HG03025 (cell line): ENCODE data around the gene KLHL29.

Source experiments
- ATAC-seq: cut with Tn5 transposase; IDR thresholded peaks from one replicate; pipeline ENCODE4 v1.9.1; 2021; ENCODE audit warnings: mild to moderate bottlenecking, moderate library complexity; ENCODE audit not compliant: unreplicated experiment, low FRiP score

Gene KLHL29

DNA sequence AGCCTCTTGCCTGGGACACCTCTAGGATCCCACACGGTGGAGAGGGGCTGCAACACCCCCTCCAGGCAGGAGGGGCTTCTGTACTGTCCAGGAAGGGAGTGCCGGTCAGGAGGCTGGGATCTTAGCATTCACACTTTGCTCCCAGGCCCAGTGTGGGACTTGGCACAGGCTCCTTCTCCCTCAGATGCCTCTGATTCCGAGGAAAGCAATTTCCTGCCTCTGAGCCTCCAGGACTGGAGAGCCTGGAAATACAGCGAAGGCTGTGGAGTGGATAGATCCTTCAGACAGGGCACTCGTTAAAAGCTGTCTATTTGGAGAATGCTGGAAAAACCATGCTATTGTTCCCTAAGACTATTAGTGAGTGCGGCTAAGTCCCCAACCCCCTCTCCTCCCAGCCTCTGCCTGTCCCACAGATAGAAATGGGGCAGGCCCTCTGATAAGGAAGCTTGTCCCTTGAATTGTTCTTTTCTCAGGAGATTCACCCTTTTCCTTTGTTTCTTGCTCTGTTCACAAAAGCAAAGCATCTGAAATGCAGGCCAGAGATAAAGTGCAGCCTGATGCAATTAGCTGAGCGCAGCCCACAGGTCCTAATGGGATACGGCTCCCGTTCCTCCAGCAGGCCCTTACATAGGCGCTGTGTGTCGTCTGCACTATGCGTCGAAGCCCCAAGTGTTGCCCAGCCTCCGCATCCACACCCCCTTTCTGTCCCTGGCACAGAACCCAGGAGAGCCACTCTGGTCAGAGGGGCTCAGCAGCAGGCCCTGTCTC lies 252.2 kb downstream of the KLHL29 start:
- no peak for ATAC-seq

DNA sequence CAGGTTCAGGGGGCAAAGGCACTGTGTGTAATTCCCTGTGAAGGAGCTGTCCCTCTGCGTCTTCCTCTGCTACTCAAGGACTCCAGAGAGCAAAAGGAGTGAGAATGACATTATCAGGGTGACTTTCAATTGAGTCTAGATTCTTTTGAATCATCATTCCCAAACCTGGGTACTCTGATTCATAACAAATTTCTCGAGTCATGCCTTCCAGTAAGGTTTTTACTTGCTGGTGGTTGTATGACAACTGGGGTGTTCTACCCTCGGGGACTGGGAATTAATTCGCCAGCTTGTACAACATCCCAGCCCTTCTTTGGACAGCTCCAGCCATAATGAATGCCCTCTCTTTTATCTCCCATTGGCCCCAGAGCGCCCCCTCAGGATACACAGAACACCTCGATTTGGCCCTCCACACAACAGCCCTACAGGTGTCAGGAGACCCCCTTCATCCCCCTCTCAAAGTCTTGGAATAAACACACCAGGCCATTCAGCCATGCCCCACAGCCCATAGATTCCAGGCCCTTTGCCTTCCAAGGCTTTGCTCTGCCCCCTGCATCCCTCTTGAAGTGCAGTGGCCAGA lies 254.5 kb downstream of the KLHL29 start:
- ATAC-seq: no peak

DNA sequence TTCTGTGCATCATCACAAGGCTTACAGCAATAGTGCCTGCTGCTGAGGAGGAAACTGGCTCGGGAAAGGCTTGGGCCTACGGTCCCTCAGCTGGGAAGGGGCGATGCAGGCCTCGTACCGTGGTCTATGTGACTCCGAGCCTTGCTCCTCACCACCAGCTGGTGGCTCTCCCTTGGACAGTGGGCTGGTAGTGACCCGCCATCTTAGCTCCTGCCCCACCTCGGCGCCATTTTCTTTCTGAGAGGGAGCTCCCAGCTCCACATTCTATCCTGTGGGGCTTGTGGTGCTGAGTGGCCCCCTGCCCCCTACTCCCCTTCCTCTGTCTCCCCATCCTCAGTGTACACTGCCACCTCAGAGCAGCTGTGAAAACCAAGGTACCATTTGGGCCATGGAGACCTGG lies 255.7 kb downstream of the KLHL29 start:
- no peak for ATAC-seq

DNA sequence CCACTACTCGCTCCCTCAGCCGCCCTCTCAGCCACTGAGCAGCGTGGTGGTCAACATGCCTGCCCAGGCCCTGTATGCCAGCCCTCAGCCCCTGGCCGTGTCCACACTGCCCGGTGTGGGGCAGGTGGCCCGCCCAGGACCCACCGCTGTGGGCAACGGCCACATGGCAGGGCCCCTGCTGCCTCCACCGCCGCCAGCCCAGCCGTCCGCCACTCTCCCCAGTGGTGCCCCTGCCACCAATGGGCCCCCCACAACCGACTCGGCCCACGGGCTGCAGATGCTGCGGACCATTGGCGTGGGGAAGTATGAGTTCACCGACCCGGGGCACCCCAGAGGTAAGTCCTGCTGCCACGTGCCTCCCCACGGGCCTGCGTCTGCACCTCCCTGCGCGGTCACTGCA lies 257.5 kb downstream of the KLHL29 start:
- no peak for ATAC-seq

DNA sequence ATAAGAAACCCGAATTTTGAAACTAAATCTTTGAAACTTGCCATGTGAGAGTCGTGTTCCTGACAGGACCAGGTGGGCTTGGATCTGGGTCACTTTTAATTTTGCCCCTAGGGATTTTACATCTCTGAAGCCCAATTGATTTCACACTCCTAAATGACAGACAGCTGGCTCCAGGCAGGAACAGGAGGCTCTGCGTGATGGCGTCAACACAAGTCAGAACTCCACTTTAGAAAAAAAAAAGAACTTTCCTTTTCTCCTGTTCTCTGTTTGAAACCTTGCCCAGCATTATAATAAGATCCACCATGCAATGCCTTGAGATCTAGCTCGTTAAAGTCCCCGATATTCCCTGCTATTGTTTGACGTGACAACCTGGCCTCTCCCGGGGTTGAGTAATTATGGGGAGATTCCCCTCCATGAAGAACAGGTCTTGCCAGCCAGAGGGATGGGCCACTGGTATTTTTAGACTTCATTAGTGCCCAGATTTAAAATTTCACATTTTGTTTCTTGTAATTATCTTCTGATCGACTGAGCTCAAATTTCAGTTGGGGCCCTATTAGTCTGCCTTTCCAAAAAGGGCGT lies 260.3 kb downstream of the KLHL29 start:
- ATAC-seq: no peak

DNA sequence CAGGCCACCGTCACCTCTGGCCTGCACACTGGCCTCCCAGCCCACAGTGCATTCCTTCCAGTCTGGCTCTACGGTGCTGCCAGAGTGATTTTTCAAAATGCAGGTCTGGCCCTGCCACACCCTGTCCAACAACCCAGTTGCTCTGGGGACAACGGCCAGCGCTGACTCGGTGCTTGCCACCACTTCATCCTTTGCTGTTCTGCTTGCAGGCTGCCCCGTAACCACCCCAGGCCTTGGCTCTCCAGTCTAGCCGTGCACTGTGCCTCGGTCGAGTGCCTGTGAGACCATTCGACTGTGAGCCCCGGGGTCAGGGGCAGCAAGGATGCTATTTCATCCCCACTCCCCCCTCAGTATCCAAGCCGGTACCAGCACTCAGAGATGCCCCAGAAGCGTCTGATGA lies 262.6 kb downstream of the KLHL29 start:
- no peak for ATAC-seq

DNA sequence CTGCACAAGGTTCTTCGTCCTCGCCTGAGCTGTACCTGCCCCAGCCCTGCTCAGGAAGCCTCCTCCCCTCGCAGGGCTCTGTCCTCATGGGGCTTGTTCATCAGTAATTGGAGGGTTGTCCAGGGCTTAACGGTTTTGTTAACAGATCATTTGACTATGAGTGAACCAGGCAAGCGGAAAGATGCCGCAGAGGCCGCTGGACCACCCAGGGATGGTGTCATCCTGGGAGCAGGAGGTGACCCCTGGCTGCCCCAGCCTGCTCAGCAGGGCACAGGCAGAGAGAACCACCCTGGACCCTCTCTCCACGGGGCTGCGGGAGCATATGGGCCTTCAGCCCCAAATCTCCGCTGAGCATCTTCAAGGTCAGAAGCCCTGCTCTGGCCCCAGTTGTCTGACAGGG lies 264.3 kb downstream of the KLHL29 start:
- ATAC-seq: no peak

DNA sequence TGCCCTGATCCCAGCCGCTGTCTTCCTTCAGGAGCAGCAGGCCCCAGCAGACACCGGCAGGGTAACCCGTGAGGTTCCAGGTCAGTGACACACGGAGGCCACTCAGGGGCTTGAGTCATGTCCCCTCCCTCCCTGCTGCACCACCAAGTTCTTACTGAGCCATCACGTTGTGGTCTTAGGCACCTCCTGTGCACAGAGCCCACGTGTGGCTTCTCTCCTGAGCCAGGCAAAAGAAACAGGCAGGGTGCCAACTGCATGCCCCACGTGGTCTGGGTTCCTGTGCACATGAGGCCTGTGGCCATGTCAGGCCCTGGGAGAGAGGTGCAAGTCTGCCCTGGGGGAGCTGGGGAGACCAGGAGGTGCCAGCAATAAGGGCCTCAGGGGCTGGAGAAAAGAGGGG lies 264.8 kb downstream of the KLHL29 start:
- ATAC-seq: no peak

DNA sequence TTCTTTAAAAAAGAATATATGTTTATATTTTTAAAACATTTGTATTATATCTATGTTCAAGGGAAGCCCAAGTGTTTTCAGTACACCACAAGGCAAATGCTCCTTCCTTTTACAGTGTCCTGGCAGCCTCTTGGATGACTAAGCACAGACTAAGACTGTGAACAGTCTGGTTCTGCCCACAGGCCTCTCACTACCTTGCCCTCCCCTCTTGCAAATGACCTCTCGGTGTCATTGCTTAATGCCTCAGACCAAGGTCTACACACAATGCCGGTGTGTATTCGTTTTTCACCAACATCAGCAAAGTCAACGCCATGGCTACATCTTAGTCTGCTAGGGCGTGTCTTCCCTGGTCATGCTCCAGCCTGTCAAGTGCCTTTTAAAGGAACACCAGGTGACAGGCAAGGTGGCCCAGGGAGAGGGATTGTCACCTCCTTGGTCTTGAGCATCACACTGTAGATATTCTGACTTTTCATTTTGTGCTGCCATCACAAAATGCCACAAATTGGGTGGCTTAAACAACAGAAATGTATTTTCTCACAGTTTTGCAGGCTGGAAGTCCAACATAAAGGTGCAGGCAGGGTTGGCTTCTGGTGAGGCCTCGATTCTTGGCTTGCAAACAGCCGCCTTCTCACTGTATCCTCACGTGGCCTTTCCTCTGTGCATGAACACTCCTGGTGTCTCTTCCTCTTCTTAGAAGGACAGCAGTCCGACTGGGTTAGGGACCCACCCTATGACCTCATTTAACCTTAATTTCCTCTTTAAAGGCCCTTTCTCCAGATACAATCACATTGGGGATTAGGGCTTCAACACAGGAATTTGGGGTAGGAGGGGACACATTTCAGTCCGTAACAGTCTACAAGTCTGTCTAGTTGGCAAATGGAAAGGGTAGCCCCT lies 266.5 kb downstream of the KLHL29 start:
- no peak for ATAC-seq

DNA sequence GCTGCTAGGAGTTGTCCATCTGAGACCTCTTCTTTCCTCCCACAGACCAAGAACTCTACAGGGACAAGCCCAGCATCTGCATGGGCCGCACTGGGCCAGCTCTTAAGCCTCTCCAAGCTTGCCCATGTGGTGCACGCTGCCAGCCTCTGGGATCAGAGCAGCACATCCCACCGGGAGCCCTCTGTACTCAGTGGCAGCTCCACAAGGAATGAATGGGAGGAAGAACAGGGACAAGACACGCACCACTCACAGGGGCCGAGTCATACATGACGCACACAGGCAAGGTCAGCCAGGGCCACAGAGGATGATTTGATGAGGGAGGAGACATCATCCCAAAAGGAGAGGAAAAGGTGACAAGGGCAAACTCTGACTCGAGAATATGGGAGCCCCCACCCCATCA lies 268.3 kb downstream of the KLHL29 start:
- no peak for ATAC-seq

DNA sequence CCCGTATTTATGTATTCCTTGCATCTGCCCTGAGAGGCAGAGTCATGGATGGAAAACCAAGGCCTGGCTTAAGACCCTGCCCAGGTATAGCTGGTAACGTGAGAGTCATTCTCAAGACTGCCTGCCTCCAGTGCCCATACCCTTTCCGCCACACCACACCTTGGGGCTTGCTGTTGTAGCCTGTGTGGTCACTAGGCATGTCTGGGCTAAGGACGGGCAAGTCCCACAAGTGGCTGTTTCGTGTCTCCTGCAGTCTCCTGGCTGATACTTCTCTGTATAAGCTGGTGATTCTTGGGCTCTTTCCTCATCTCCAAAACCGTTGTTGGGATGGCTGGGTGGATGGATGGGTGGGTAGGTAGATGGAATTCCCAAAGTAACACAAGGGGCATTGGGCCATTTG lies 269.8 kb downstream of the KLHL29 start:
- ATAC-seq: no peak

DNA sequence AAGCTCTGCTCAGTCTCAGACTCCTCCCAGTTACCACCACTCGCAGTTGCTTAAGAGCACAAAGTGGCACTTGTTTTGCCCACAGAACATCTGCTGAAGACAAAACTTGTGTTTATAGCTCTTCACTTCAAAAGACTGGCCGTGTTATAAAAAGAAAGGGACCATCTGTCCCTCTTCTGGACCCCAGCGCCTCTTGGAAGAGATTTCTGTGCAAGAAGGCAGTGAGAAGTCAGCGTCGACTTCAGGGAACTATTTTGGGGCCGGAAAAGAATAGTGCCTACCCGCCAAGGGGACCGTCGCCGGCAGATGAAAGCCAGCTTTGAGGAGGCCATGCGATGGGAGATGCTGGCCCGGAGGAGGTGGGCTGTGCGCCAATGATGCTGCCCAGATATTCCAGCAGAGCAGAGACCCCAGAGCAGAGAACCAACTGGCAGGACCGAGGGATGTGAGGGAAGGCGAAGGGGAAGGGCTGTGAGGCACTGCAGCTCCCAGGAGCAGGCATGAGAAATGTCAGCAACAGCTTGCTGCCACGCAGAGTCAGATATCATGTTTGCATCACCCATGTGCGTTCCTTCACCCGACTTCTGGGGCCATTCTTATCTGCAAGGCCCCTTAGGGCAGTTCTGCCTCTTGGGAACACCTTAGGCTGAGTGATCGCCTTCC lies 271.1 kb downstream of the KLHL29 start:
- ATAC-seq: no peak

DNA sequence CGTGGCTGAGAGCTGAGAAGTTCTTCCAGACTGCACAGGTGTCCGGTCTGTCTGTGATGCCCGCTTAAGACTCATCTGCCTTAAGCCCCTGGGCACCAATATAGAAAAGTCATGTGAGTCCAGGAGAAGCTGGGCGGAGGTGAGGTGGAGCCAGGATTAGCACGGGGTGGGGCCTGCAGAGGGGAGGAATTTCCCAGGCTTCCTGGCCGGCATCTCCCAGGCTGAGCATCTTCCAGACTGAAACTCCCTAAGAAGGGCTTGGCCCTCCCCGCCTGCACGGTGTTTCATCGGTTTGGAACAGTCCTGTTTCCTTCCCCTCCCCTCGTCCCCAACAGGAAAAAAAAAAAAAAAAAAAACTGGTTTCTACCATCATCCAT lies 271.6 kb downstream of the KLHL29 start:
- ATAC-seq: no peak

DNA sequence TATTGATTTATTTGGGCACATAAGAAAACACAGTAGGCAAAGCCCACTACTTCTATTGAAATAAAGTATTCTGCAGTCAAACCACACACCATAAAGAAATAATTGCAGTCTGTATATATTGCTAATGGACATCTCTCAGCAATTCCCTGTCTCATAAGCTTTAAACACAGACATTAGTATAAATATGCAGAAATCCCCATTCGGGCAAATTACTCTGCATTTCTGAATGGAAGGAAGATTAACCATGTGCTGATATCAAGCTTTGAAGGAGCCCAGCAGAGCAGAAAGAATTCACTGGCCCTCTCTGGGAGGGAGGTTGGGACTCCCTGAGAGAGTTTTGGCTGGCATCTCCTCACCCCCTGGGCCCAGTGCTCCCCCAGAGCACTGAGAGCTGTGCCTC lies 272.4 kb downstream of the KLHL29 start:
- no peak for ATAC-seq

DNA sequence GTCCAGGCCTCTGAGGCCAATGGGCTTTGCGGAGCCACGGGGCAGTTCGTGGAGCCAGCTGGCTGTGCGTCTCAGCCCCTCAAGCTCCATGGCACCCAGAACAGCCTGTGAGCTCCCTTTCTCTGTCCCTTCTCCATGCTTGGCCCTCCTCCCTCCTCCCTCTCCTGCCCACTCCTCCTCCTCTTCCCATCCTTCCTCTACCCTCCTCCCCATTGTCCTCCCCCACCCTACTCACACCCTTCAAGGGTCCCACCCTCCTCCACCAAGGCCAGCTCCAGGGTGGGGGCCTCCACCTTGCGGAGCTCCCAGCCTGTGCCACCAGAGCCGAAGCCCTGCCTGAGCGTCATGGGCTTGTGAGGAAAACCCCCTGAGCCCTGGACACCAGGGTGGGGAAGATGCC lies 273.0 kb downstream of the KLHL29 start:
- no peak for ATAC-seq

DNA sequence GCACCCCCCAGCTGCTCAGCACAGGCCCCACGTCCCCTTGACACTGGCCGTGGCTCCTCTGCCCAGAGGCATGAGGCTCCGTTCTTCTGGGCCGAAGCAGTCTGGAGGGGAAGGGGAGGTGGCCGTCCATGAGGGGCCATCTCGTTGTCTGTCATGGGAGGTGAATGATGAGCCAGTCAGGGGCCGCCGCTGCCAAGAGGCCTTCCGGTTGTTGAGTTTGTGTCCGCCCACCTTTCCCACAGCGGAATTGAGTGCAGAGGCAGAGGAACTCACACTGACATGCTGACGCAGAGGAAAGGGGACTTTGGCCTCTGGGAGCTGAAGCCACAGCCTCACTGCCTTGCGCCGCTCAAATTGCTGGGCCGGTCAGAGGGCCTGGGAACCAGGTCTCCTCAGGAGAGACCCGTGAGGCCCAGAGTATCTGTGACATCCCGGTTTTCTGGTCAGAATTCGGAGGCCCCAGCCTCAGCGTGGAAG lies 273.5 kb downstream of the KLHL29 start:
- no peak for ATAC-seq

DNA sequence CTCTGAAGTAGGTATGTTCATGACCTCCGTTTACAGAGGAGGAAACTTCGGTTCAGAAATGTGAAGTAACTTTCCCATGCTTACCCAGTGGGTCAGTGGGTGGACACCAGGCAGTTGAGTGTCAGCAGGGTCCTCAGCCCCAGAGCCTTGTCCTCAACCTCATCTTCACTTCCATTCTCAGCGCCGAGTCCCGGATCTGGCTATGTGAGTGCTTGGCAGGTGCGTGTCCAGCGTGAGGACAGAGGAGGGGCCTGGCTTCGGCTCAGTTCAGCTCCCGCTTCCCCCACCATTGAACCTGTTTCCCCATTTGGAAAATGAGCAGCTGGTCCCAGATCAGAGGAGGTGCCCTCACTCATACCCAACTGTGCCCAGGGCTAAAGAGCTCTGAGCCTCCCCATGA lies 274.3 kb downstream of the KLHL29 start:
- no peak for ATAC-seq

DNA sequence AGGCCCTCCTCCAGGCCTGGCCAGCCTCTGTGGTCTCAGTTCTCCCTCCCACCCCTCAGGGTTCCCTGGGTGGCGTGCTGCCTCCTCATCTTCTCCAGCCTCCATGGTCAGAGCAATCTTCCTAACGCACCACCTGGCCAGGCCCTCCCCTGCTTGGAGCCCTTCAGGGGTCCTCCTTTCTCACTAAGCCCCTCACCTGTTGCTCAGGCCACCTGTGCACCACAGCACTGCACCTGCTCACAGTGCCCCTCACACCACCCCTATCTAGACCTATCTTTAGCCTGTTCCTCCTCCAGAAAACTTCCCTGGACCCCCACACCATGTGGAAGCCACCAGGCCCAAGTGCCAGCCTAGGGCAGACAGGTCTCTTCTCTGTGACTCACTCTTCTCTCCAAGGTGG lies 274.8 kb downstream of the KLHL29 start:
- no peak for ATAC-seq

DNA sequence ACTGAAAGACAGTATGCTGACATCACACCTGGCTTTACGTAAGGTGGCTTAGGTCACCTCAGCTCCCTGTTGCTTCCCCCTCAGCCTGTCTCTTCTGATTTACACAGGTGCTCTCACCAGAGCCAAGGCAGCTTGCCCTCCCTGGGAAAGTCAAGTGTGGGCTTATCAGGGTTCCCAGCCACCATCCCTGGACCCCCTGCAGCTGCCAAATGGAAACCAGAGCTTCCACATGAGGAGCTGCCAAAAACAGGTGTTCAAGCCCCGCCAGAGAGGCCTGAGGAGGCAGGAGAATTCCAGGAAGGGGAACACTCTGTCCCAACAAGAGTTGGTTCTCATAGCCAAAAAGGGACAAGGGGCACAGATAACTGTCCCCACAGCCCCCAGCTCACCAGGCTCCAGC lies 275.3 kb downstream of the KLHL29 start:
- no peak for ATAC-seq

DNA sequence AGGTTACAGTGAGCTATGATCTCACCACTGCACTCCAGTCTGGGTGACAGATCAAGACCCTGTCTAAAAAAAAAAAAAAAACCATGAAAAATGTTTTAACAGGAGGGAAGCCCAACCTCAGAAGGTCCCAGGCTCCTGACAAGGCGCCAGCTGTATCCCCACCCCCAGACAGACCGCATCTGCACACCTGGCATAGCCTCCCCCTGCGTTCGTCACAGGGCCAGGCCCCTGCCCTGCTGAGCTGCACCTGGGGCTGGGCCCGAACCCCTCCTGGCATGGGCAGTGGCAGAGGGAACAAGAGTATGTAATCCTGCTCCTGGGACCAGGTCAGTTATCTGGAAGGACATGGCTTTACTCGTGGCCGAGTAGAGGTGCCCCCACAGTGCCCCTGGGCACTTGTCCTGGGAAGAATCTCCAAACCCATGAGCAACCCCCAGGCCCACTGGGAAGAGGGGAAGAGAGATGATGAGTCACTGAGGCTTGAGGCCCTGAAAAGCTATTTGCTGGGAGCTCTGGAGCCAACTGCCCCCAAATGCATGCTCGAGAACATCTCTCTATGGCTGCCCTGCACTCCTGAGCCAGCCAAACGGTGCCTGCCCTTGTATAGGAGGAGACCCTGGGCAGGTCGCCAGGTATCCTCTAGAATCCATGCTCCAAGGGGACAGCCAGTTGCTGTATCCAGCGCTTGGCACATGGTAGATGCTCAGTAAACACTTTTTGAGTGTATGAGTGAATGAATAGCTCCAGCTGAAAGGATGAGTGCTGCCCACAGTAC lies 276.5 kb downstream of the KLHL29 start:
- no peak for ATAC-seq
